GM12874 (cell line): Measurements from ENCODE around the gene DIP2B.

Experiments
- CTCF ChIP-seq: IDR thresholded peaks from 2 replicates; pipeline ENCODE4 v1.5.1; 2011; ENCODE audit warnings: low read depth, mild to moderate bottlenecking, control low read depth, low read length, moderate library complexity; ENCODE audit not compliant: insufficient read depth

Gene DIP2B

GRCh38 chr12:50715174-50715573, 210.4 kb downstream of the DIP2B start:
- no peak for TF ChIP-seq CTCF

GRCh38 chr12:50718760-50719159, 214.0 kb downstream of the DIP2B start:
- no peak for TF ChIP-seq CTCF

- no peak for TF ChIP-seq CTCF
Measured at GRCh38 chr12:50720085-50720484, 215.3 kb downstream of the DIP2B start.

- no peak for TF ChIP-seq CTCF
Measured at GRCh38 chr12:50720501-50720900, 215.7 kb downstream of the DIP2B start.

GRCh38 chr12:50723865-50724264, 219.1 kb downstream of the DIP2B start:
- no peak for TF ChIP-seq CTCF

- no peak for TF ChIP-seq CTCF
Measured at GRCh38 chr12:50725011-50725942, 220.5 kb downstream of the DIP2B start.

GRCh38 chr12:50727466-50727865, 222.7 kb downstream of the DIP2B start:
- TF ChIP-seq CTCF = no peak
